LNCAP (cell line): ENCODE measurements around the gene RNF43.

Source experiments
- CTCF ChIP-seq: fragments of 450-650 bp; IDR thresholded peaks from 2 replicates; pipeline ENCODE4 v1.5.1; 2017; ENCODE audit warnings: mild to moderate bottlenecking

Gene RNF43

GRCh38 chr17:58414596-58414997 lies 2.7 kb downstream of the RNF43 start:
- no peak for TF ChIP-seq CTCF

- no peak for TF ChIP-seq CTCF
These were observed 3.6 kb downstream of the RNF43 start for GRCh38 chr17:58413684-58414083.

- no peak for TF ChIP-seq CTCF
These were observed 4.3 kb downstream of the RNF43 start for GRCh38 chr17:58412961-58413586.

- TF ChIP-seq CTCF = no peak
These were observed 5.2 kb downstream of the RNF43 start for GRCh38 chr17:58412064-58412703.

GRCh38 chr17:58411408-58411894 lies 5.9 kb downstream of the RNF43 start:
- no peak for TF ChIP-seq CTCF

GRCh38 chr17:58410714-58411407 lies 6.5 kb downstream of the RNF43 start:
- TF ChIP-seq CTCF = no peak

GRCh38 chr17:58409432-58409831 lies 7.9 kb downstream of the RNF43 start:
- no peak for TF ChIP-seq CTCF
